Dendritic cell treated with granulocyte-macrophage colony-stimulating factor and Interleukin-4, amounts not matched to agents 40 ng/mL and 50 ng/mL, for 4 days (primary cell): ENCODE results near the gene RBCK1.

Experiments used
- H3K27ac Mint-ChIP-seq: one replicate; pipeline ENCODE4 v1.8.0; 2022; ENCODE audit warnings: mild to moderate bottlenecking, mixed read lengths
- H3K27me3 Mint-ChIP-seq: one replicate; pipeline ENCODE4 v1.8.0; 2022; ENCODE audit warnings: mild to moderate bottlenecking, mixed read lengths
- H3K36me3 Mint-ChIP-seq: one replicate; pipeline ENCODE4 v1.8.0; 2022; ENCODE audit warnings: low read depth, mixed read lengths
- H3K4me1 Mint-ChIP-seq: one replicate; pipeline ENCODE4 v1.8.0; 2022; ENCODE audit warnings: low read depth, mixed read lengths
- H3K4me3 Mint-ChIP-seq: one replicate; pipeline ENCODE4 v1.8.0; 2022; ENCODE audit warnings: mild to moderate bottlenecking, moderate library complexity, mixed read lengths
- H3K9me3 Mint-ChIP-seq: one replicate; pipeline ENCODE4 v1.8.0; 2022; ENCODE audit warnings: mixed read lengths
- intact Hi-C: fragments of 100-400 bp; cut with micrococcal nuclease; formaldehyde crosslinking; loops from one replicate; pipeline ENCODE4 v1.15.0; 2022

Gene RBCK1

DNA sequence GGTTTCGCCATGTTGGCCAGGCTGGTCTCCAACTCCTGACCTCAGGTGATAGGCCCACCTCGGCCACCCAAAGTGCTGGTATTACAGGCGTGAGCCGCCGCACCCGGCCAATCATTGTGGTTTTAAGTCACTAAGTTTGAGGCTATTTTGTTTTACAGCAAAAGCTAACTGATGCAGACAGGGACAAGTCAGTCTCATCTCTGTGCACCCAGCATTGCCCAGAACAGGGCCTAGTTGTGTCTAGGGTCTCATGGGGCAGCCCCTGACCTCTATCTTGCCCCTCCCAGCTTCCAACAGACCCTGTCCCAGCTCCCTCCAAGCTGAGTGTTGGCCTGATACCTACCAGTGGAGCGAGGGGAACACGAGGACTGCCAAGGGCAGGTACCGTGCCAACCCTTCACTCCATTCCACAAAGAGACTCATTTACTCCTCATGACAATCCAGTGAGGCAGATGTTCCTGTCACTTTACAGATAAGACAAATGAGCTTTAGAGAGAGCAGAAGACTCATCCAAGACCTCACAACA lies 8.9 kb upstream of the RBCK1 start:
- H3K9me3 Mint-ChIP-seq, result no peaks in the 10 kb centered on the region
- H3K27me3 Mint-ChIP-seq, result no peaks in the 10 kb centered on the region
- peaks cover 4% of the 10 kb centered on the region for H3K4me1 Mint-ChIP-seq
- intact Hi-C loops, result no loop called here
- no peak overlapping the region for H3K4me3 Mint-ChIP-seq
- H3K36me3 Mint-ChIP-seq, result peaks cover 41% of the 10 kb centered on the region
- no peak overlapping the region for H3K27ac Mint-ChIP-seq

DNA sequence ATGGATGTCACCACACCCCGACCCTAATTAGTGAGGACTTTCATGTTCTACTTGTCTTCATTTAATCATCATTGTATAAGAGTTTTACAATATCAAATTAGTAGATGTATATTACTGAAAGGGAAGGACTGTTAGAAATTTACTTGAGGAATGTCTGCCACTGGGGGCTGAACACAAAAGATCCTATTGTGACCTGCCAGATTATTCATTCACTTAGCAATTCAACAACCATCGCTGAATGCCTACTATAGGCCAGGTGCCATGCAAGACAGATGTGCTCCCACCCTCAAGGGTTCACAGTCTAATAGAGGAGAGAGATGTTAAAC lies 8.0 kb upstream of the RBCK1 start:
- peaks cover 1% of the 10 kb centered on the region for H3K27me3 Mint-ChIP-seq
- intact Hi-C loops, result loop anchor here (10.0 kb wide), 1 partner anchor 45 kb away; no protein-coding TSS in a partner anchor
- peaks cover 33% of the 10 kb centered on the region for H3K36me3 Mint-ChIP-seq
- H3K4me3 Mint-ChIP-seq, result no peak overlapping the region
- no peaks in the 10 kb centered on the region for H3K9me3 Mint-ChIP-seq
- peaks cover 4% of the 10 kb centered on the region for H3K4me1 Mint-ChIP-seq
- H3K27ac Mint-ChIP-seq, result no peak overlapping the region

DNA sequence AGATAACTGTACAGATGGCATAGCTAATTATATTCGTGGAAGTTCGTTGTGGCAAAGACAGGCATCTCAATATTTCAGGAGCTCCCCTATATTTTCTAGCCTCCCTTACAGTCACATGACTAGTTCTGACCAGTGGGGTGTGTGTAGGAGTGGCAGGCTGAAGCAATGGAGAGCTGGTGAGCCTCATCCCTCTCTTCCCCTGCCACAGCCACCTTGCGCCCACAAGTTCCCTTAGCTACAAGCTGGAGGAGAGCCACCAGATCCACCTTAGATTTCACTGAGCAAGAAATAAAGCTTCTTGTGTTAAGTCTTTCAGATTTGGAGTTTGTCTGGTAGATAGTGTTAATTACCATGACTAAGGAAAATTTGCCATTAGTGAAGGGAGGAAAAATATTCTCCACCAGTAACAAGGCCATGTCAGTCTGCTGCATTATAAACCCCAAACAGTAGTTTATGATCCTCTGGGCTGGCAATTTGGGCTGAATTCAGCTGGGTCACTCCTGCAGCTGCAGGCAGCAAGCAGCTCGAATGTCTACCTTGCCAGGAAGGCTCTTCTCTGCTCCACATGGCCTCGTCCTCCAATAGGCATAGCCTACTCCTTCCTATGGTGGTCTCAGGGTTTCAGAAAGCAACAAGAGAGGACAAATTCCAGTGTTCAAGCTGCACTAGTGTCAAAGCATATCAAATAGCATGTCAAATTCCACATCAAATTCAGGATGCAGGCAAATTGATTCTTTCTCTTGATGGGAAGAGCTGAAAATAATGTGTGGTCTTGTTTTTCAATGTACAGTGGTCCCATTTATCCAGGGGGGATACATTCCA lies 7.4 kb upstream of the RBCK1 start:
- Mint-ChIP-seq H3K27me3 (peaks cover 3% of the 10 kb centered on the region), H3K9me3 (no peaks in the 10 kb centered on the region), H3K36me3 (peaks cover 27% of the 10 kb centered on the region), H3K4me1 (peaks cover 4% of the 10 kb centered on the region), H3K4me3 (no peak overlapping the region), H3K27ac (no peak overlapping the region)
- intact Hi-C loops, result loop anchor here (10.0 kb wide), 1 partner anchor 46 kb away; no protein-coding TSS in a partner anchor

DNA sequence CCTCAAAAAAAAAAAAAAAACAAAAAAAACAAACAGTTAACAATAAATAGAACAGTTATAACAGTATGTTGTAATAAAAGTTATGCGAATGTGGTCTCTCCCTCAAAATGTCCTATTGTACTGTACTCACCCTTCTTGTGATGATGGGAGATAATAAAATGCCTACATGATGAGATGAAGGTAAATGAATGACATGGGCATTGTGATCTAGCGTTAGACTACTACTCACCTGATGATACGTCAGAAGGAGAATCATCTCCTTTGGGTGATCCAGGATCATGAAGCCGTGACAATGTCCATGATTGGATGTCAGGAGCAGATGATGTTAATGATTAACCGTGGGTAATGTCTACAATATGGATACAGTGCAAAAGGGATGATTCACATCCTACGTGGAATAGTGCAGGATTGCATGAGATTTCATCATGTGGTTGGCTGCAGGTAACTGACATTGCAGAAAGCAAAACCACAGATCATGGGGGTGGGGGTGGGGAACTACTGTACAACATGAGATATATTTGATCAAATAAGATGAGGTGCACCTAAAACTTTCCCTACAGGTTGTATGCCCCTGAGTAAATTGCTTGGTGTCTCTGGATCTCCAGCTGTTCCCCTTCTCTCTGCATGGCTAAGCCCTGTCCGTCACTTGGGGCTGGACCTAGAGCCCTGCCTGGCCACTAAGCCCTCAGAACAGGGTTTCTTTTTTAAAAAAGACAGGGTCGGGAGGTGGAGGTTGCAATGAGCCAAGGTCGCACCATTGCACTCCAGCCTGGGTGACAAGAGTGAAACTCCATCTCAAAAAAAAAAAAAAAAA lies 6.2 kb upstream of the RBCK1 start:
- Mint-ChIP-seq H3K4me1 (peaks cover 8% of the 10 kb centered on the region), H3K27me3 (peaks cover 8% of the 10 kb centered on the region), H3K36me3 (peaks cover 15% of the 10 kb centered on the region), H3K9me3 (no peaks in the 10 kb centered on the region), H3K4me3 (no peak overlapping the region), H3K27ac (no peak overlapping the region)
- intact Hi-C loops, result loop anchor here (10.0 kb wide), 1 partner anchor 47 kb away; no protein-coding TSS in a partner anchor

DNA sequence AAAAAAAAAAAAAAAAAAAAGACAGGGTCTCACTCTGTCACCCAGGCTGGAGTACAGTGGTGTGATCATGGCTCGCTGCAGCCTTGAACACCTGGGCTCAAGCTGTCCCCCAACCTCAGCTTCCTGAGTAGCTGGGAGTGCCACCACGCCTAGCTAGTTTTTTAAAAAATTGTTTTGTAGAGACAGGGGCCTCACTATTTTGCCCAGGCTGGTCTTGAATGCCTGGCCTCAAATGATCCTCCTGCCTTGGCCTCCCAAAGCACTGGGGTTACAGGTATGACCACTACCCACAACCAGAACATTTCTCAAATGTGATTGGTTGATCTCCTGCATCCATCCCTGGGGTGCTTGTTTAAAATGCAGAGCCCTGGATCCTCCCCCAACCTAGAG lies 5.6 kb upstream of the RBCK1 start:
- H3K9me3 Mint-ChIP-seq, result no peaks in the 10 kb centered on the region
- peaks cover 14% of the 10 kb centered on the region for H3K4me1 Mint-ChIP-seq
- H3K4me3 Mint-ChIP-seq, result no peak overlapping the region
- H3K27ac Mint-ChIP-seq, result no peak overlapping the region
- H3K36me3 Mint-ChIP-seq, result peaks cover 9% of the 10 kb centered on the region
- intact Hi-C loops, result loop anchor here (10.0 kb wide), 1 partner anchor 48 kb away; no protein-coding TSS in a partner anchor
- peaks cover 8% of the 10 kb centered on the region for H3K27me3 Mint-ChIP-seq

GRCh38 chr20:402898-403581 lies 5.1 kb upstream of the RBCK1 start:
- Mint-ChIP-seq H3K27ac (no peak overlapping the region), H3K9me3 (no peaks in the 10 kb centered on the region), H3K27me3 (peaks cover 8% of the 10 kb centered on the region), H3K36me3 (peaks cover 7% of the 10 kb centered on the region), H3K4me3 (no peak overlapping the region), H3K4me1 (peaks cover 15% of the 10 kb centered on the region)
- intact Hi-C loops, result loop anchor here (10.0 kb wide), 1 partner anchor 48 kb away; no protein-coding TSS in a partner anchor

DNA sequence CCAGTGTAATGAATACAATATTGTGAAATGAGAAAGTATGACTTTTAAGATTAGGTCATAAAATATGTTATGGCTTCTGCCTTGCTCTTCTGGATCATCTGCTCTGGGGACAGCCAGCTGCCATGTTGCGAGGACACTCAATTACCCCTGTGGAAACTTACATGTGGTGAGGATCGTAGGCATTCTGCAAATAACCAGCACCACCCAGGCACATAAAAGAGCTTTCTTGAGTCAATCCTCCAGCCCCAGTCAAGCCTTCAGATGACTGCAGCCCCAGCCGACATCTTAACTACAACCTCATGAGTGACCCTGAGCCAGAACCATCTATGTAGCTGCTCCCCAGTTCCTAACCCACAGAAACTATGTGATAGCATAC lies 4.5 kb upstream of the RBCK1 start:
- Mint-ChIP-seq H3K27ac (no peak overlapping the region), H3K4me3 (no peak overlapping the region), H3K36me3 (peaks cover 8% of the 10 kb centered on the region), H3K4me1 (peaks cover 15% of the 10 kb centered on the region), H3K9me3 (no peaks in the 10 kb centered on the region), H3K27me3 (peaks cover 8% of the 10 kb centered on the region)
- intact Hi-C loops, result loop anchor here (10.0 kb wide), 1 partner anchor 49 kb away; no protein-coding TSS in a partner anchor

GRCh38 chr20:404088-404487 lies 4.0 kb upstream of the RBCK1 start:
- intact Hi-C loops, result loop anchor here (10.0 kb wide), 1 partner anchor 49 kb away; no protein-coding TSS in a partner anchor
- peaks cover 11% of the 10 kb centered on the region for H3K36me3 Mint-ChIP-seq
- no peak overlapping the region for H3K4me3 Mint-ChIP-seq
- H3K27ac Mint-ChIP-seq, result no peak overlapping the region
- H3K27me3 Mint-ChIP-seq, result peaks cover 8% of the 10 kb centered on the region
- H3K9me3 Mint-ChIP-seq, result no peaks in the 10 kb centered on the region
- H3K4me1 Mint-ChIP-seq, result peaks cover 20% of the 10 kb centered on the region

DNA sequence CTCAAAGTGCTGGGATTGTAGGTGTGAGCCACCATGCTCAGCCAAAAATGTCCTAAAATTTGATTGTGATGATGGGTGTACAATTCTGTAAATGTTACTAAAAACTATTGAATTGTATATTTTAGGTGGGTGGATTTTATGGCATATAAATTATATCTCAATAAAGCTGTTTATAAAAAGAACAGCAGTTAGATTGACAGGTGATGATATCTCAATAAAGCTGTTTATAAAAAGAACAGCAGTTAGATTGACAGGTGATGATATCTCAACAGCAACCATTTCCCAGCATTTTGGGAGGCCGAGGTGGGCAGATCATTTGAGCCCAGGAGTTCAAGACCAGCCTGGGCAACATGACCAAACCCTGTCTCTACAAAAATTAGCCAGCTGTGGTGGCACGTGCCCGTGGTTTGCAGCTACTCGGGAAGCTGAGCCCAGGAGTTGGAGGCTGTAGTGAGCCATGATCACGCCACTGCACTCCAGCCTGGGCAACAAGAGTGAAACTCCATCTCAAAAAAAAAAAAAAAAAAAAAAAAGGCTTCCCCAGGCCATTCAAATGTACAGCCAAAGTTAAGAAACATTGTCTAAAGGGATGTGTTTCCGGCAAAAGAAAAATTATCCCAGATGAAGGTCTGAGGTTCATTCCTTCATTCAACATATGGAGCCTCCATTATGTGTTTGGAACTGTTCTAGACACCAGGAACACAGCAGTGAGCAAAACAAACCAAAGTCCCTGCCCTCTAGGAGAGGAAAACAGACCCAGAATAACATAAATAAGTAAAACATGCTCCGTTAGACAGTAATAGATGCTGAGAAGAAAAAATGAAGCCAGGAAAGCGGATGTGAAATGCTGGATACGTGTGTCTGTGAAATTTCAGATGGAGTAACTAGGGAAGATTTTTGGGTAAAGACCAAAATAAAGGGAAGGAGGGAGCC lies 1.6 kb upstream of the RBCK1 start:
- Mint-ChIP-seq H3K27ac (peak overlapping the region; percentile 76), H3K27me3 (peaks cover 8% of the 10 kb centered on the region), H3K4me1 (peaks cover 37% of the 10 kb centered on the region), H3K36me3 (peaks cover 34% of the 10 kb centered on the region), H3K9me3 (no peaks in the 10 kb centered on the region), H3K4me3 (peak overlapping the region; percentile 69)
- intact Hi-C loops, result loop anchor here (5.0 to 10.0 kb wide), 3 partner anchors 34 to 56 kb away; partner anchors contain the start of gene TBC1D20

DNA sequence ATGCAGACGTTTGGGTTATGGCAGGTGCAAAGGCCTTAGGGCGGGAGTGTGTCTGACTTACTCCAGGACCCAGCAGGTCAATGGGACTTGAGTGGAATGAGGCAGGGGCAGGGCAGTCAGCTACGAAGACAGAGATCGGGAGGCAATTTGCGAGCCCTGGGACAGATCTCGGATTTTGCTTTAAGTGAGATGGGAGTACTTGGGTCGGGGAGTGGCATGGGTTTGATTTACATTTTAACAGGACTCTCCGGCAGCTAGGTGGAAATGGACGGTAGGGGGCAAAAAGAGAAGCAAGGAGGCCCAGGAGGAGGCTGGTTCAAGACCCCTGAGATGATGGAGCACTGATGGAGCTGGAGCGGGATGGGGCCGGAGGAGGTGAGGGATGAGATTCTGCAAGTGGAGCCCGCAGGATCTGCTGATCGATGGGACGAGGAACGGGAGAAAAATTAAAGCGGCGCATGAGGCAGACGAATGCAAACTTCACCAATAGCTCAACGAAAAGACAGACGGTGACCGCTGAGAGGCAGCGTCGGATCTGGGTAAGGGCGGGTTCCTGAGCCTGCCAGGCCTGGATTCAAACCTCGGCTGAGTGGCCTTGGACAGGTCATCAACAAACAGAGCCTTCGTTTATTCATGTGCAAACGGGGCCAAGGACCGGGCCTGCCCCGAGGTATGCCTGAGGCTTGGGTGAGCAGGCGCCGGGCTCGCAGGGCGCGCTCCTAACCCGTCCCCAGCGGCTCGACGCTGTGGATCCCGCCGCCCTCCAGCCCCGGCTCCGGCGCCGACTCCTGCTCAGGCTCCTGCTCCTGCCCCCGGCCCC lies 756 bp upstream of the RBCK1 start:
- Mint-ChIP-seq H3K4me1 (peaks cover 37% of the 10 kb centered on the region), H3K27me3 (peaks cover 8% of the 10 kb centered on the region), H3K27ac (peak overlapping the region; percentile 76), H3K9me3 (no peaks in the 10 kb centered on the region), H3K36me3 (peaks cover 43% of the 10 kb centered on the region), H3K4me3 (peak overlapping the region; percentile 69)
- intact Hi-C loops, result loop anchor here (5.0 to 10.0 kb wide), 3 partner anchors 35 to 55 kb away; partner anchors contain the start of gene TBC1D20

- H3K4me1 Mint-ChIP-seq, result peaks cover 43% of the 10 kb centered on the region
Measured at GRCh38 chr20:408843-409696, 971 bp downstream of the RBCK1 start.

More at GRCh38 chr20:408843-409696, 971 bp downstream of the RBCK1 start:
- peaks cover 57% of the 10 kb centered on the region for H3K36me3 Mint-ChIP-seq
- intact Hi-C loops, result loop anchor here (1.0 to 10.0 kb wide), 4 partner anchors 28 to 54 kb away; partner anchors contain the start of gene TBC1D20
- H3K27ac Mint-ChIP-seq, result peak overlapping the region; percentile 76
- no peaks in the 10 kb centered on the region for H3K9me3 Mint-ChIP-seq
- peaks cover 8% of the 10 kb centered on the region for H3K27me3 Mint-ChIP-seq
- H3K4me3 Mint-ChIP-seq, result peak overlapping the region; percentile 93
